T-helper 2 cell (primary cell): ENCODE measurements around the gene PHF11.
A peak's percentile ranks its signal among the peaks of the same experiment; 100 is the strongest.
"Not testable (repeated sequence)": the region's sequence is repeated elsewhere in the genome, so short reads cannot be mapped to it uniquely, and the experiment has no call there.

Experiments used
- DNase-seq, 5 experiments: peaks; one replicate each; pipeline versions ENCODE4 v3.0.0 to v3.0.0-alpha.2; 2012 to 2022

The PHF11 gene

DNA sequence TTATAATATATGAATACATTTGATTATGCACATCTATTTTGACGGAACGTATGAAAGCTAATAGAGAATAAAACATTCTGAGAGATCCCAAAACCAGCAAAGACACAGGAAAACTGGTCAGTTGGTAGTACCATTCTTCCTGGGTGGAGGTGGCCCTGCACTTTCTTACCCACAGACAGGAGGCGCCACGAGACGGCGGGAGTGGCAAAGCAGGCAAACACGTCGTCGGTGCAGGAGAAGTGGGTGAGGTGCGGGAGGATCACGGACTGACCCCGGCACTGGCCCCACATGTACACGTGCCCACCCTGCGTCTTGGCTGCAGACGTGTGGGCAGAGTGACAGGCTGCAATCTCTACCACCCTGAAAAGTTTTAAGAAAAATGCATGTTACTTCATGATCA lies 53.5 kb downstream of the PHF11 start:
- DNase-seq: no peak

DNA sequence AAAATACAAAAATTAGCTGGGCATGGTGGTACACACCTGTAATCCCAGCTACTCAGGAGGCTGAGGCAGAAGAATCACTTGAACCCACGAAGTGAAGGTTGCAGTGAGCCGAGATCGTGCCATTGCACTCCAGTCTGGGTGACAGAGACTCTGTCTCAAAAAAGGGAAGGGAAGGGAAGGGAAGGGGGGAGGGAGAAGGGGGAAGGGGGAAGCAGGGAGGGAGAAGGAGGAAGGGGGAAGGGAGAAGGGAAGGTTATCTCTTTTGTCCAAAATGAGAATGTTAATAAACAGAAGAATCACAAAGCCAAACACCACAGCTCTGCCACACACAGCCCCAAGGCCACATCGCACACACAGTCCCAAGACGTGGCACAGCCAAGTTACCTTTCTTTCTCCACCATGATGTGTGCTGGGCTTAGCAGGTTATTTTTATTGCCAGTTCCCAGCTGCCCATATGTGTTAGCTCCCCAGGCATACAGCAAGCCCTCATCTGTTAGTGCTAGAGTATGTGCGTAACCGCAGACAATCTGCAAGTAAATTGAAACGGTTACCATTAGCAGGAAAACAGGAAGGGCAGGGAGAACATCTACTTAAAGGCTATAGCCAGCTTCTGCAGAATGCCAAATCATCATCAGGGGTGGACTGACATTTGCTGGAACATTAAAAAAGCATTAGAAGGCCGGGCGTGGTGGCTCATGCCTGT lies 55.3 kb downstream of the PHF11 start:
- DNase-seq: no peak

DNA sequence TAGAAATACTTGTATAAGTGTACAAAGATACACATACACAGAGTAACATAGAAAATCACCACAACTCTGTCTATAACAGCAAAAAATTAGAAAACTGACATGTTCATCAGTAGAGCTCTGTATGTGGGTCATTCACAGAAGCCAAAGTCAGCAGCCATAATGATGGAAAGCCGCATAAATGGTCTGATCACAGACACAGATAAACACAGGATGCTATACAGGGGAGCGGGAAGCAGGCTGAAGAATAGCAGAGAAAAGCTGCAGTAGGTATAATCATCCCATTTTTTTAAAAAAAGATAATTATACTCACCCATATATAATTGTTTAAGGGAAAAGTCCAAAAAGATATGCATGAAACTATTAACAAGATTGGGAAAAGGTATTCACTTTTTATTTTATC lies 58.1 kb downstream of the PHF11 start:
- DNase-seq: no peak

DNA sequence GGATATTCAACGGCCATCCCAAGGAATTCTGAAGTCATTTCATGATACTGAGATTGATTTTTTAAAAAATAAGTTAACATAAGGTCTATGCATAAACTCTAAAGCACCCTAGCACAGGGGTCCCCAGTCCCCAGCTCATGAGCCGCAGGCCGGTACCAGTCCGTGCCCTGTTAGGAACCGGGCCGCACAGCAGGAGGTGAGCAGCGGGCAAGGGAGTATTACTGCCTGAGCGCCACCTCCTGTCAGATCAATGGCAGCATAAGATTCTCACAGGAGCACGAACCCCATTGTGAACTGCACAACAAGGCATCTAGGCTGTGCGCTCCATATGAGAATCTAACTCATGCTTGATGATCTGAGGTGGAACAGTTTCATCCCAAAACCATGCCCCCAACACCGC lies 58.6 kb downstream of the PHF11 start:
- no peak for DNase-seq

DNA sequence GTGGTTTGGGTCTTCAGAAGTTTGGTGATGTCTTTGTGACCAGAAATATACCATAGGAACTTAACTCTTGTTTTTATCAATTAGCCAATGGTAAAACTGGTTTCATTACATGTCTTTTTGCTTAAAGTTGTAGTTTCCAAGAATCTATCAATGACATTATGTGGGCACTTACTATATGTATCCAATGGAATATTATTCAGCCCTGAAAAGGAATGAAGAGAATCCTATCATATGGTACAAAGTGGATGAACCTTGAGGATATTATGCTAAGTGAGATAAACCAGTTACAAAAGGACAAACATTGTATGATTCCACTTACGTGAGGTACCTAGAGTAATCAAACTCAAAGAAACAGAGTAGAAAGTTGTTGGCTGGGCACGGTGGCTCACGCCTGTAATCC lies 63.3 kb downstream of the PHF11 start:
- no peak for DNase-seq

DNA sequence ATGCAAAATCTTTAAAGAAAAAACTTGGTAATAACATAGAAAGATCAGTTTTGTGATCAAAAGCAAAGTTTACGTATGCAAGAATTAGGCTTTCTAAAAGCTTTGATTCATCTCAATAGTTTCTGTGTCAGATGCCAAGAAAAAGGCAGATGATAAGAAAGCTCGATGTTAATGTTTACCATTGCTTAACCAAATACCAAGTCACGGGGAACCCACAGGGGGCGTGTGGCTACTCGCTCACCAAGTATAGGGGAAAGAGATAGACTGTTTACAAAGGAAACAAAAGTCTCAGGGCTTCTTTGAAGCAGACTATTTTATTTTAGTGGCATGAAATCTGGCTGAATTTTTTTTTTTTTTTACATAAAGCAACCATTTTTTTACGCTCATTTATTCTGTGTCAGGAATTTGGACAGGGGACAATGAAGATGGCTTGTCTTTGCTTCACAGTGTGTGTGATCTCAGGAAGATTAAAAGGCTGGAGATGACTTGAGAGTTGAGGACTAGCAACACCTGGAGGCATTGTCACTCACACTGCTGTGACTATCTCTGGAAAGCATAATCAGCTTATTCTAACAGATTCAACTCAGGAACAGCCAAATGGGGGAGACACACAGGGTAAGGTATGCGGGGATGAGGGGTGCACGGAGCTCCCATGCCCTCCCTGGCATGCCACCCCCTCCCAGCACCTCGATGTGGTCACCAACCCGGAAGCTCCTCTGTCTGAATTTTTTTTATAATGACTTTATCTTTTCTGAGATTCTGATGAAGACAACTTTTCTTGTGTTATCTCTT lies 64.7 kb downstream of the PHF11 start:
- DNase-seq: peak in 1 of 5 experiments; percentile 63

DNA sequence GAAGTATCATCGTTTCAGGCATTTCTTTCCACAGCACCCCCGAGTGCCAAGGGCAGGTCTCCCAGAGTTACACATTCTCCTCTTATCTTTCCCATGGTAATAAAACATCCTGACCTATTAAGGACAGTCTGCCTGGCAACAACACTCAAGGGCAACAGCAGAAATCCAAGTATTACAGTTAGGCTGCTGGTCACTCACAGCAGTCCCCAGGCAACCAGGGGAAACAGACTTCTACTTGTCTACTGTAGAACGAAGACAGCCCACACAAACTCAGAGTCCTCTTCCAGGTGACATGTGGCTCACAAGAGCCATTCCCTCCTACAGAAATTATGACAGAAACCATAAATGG lies 65.3 kb downstream of the PHF11 start:
- DNase-seq: no peak

DNA sequence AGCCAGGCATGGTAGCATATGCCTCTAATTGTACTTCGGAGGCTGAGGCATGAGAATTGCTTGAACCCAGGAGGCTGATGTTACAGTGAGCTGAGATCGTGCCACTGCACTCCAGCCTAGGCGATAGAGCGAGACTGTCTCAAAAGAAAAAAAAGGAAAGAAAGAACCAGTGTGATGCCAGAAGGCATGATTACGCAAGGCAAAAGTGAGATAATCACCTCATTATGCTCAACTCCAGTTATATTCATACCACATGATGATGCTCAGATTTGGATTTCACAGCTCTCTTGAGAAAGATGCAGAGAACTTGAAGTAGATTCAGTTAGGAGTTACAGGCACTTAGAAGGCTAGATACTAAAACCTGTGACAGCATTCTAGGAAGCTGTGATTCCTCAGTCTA lies 67.8 kb downstream of the PHF11 start:
- no peak for DNase-seq

DNA sequence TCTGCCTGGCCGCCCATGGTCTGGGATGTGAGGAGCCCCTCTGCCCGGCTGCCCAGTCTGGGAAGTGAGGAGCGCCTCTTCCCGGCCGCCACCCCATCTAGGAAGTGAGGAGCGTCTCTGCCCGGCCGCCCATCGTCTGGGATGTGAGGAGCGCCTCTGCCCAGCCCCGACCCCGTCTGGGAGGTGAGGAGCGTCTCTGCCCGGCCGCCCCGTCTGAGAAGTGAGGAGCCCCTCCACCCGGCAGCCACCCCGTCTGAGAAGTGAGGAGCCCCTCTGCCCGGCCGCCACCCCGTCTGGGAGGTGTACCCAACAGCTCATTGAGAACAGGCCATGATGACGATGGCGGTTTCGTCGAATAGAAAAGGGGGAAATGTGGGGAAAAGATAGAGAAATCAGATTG lies 69.7 kb downstream of the PHF11 start:
- not testable (repeated sequence) for DNase-seq

DNA sequence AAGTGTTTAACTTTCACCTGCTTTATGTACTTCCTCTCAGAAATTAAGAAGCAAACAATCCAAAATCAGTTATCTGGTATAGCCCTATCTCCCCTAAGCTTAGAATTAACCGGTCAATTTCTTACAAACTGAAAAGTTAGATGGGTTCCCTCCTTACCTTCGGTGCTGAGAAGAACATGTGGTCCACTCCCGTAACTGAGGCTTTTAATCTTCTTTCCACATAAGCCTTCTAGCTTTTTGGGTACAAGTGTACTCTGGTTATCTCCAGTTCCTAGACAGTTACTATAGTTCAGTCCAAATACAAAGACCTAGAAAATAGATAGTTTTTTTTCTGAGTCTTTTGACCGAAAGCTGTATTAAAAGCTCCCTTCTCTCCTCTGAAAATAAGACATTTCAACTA lies 70.7 kb downstream of the PHF11 start:
- DNase-seq: no peak

DNA sequence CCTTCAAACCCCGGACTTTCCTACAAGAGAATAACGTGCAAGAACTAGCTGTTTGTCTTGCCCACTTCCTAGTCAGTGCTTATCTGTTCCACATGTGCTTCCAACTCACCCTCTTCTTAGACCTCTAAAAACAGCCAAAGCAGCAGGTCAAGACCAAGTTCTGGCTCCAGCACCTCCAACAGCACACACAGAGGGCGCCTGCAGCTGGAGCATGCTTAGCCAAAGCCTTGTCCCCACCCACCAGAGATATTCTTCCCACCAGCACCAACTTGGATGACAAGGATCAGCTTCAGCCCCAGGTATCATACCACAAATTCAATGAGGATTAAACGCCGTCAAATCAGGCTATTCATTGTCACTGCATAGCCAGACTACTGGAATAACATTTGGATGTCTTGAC lies 71.7 kb downstream of the PHF11 start:
- no peak for DNase-seq

DNA sequence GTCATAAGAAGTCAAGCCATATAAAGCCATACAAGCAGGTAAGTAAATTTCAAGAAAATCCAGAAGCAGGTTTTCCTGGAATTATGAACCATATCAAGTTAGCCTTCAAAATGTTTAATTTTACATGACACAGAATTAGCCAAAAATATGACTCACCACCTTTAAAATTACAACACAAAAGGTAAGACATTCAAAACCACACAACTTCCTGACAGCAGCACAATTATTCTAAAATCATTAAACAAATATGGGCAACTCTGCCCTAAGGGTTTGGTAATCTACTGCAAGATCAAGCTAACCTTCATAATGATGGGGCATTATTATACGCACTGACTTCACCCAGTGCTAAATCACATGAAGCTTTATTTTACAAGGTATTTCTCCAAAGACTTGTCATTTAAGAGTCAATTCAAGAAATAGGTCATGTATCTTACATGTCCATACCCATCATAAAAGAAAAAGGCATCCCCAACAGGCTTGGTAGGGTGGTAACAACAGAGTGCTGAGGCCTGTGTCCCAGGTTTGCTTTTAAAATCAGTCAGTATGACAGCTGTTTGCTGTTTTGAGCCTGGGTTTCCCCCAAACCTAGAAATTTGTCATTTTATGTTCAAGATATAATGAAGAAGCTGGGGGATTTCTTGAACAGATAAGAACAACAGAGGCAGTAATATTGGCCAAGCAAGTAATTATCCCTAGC lies 74.4 kb downstream of the PHF11 start:
- DNase-seq: peak in 1 of 5 experiments; percentile 73

DNA sequence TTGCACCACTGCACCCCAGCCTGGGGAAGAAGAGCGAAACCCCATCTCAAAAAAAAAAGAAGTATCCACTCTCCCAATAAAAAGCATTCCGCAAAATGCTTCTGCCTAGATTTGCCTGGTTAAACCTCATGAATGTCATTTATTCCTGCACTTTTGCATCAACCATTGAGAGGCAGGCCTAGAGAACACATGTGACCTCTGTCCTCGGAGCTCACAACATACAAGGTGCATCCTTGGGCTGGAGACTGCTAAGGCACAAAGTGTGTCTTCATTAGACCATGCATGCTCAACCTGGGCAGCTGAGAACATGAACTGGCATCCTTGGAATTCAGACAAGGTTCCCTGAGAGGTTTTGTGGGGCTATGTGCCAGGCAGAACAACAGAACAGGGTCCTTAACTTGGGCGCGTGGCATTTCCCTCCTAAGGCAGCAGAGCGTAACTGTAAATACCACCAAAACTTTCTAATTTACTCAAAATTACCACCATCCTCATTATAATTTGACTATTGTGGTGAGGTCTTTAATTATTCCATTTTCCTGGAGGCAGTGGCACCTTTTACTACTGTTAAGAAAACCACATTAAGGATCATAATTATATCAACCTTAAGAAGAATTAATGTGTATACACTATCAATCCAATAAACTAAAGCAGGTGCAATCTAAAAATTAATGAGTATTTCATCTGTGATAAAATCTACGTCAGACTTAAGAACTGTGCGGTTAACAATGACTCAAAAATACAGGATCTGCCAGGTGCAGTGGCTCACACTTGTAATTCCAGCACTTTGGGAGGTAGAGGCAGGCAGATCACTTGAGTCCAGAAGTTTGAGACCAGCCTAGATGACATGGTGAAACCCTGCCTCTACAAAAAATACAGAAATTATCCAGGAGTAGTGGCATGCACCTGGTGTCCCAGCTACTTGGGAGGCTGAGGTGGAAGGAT lies 75.8 kb downstream of the PHF11 start:
- DNase-seq: peak in 1 of 5 experiments; percentile 60
